Tibial nerve (tissue), 4 donors: ENCODE measurements around the gene ALDOA. TPM values are rescaled to one million over a fixed set of nuclear protein-coding genes. Genes with fewer than 3 reads are reported as not detected.
A peak's percentile ranks its signal among the peaks of the same experiment; 100 is the strongest.

Experiments
- DNase-seq, 2 donors: peaks; one replicate each; pipeline ENCODE4 v3.0.0-alpha.2; 2019; ENCODE audit warnings: low spot score in 2 of 2
- H3K27ac ChIP-seq, 4 donors: fragments of 200-600 bp; sonication (generic) in 3 of 4; one replicate each; pipeline ENCODE4 v1.5.1; 2017 to 2019; ENCODE audit warnings: mild to moderate bottlenecking in 1 of 4
- H3K27me3 ChIP-seq, 2 donors: fragments of 200-600 bp; sonication (generic) in 1 of 2; one replicate each; pipeline versions ENCODE4 v1.5.1 to v1.6.0; 2017 to 2019
- H3K36me3 ChIP-seq, 3 donors: fragments of 200-600 bp; sonication (generic); one replicate each; pipeline ENCODE4 v1.5.1; 2018 to 2019
- H3K4me1 ChIP-seq, 4 donors: fragments of 200-600 bp; sonication (generic) in 3 of 4; one replicate each; pipeline ENCODE4 v1.5.1; 2017 to 2019
- H3K4me3 ChIP-seq, 4 donors: fragments of 200-600 bp; sonication (generic) in 3 of 4; one replicate each; pipeline ENCODE4 v1.5.1; 2017 to 2019; ENCODE audit warnings: mild to moderate bottlenecking in 1 of 4, moderate library complexity in 1 of 4
- H3K9me3 ChIP-seq, 4 donors: fragments of 200-600 bp; sonication (generic) in 3 of 4; one replicate each; pipeline ENCODE4 v1.5.1; 2017 to 2019
- EP300 ChIP-seq, 2 donors: sonication (generic); formaldehyde crosslinking; IDR thresholded peaks; one replicate each; pipeline ENCODE4 v1.6.1; 2017; ENCODE audit warnings: antibody characterized with exemption in 2 of 2, mild to moderate bottlenecking in 1 of 2
- POLR2A ChIP-seq, 2 donors: fragments of 450-650 bp; IDR thresholded peaks; one replicate each; pipeline ENCODE4 v1.6.1; 2017; ENCODE audit warnings: antibody characterized with exemption in 2 of 2, mild to moderate bottlenecking in 2 of 2, moderate library complexity in 2 of 2
- WGBS, 2 donors: methylation state at CpG; one replicate each; pipeline ENCODE4 v1.1.5; 2018; 5-methylcytosine and 5-hydroxymethylcytosine counted together
- total RNA-seq, 4 donors: library from RNA; depleted of rRNA; stranded (reverse); fragments of >200 nt; gene quantifications; one replicate each; pipeline ENCODE4 v1.1.0, GENCODE V29; 2016
- TF ChIP-seq, protein P1 (sequence below), 5 experiments: fragments of 200-600 bp in 3 of 5; fragments of 450-650 bp in 2 of 5; sonication (generic) in 3 of 5; IDR thresholded peaks; one replicate each; pipeline ENCODE4 v1.5.1; 2016 to 2019; ENCODE audit warnings: antibody characterized with exemption in 5 of 5, mild to moderate bottlenecking in 3 of 5, moderate library complexity in 2 of 5

Gene ALDOA
- total RNA-seq, 4 donors from 2014 or later = 474 to 649 (median 487) TPM

DNA sequence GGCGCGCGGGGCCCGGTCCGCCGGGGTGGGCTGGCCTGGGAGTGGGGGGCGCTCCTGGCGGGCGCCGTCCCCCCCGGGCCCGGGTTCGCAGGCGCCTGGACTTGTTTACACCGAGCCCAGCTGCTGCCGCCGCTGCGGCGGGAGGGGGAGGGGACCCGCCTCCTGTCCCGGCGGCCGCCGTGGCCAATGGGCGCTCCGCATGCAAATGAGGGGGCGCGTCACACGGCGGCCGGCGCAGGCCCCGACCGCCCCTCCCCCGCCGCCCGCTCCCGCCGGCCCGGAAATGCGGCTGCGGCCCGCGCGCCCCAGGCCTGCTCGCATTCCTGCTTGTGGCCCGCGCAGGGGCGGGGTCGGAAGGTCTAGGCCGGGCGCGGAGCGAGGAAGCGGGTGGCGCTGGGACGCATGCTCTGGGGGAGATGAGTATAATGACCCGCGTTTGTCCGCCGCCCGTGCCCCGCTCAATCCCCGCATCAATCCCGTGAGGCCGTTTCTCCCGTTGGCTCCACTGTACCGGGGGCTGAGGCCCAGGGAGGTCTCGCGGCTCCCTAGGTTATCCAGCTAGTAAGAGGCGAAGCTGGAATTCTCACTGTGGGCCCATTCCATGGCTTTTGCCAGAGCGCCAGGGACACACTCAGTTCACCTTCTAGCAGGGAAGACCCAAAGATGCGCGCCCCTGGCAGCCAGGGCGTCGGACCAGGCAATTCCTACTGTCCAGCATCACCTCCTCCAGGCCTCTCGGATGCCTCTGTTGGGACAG lies 30.7 kb downstream of the ALDOA start, which contains the start of gene YPEL3:
Gene YPEL3 (minus strand): TSS at position 109 of the 757 bp plus-strand sequence. CDS start 731 bp downstream, outside the sequence.
- H3K9me3 ChIP-seq = peaks cover 0 to 23% (median 0%) of the 10 kb centered on the region in 4 donors
- H3K4me3 ChIP-seq = peak within 1 kb of the TSS; percentile 67 to 93 (median 82)
- TF ChIP-seq EP300 (IDR thresholded peaks at IDR 0.05) (peak in 1 of 2 donors; percentile 78), POLR2A (IDR thresholded peaks at IDR 0.05) (peak; percentile 60 to 92)
- TF ChIP-seq, protein P1, sequence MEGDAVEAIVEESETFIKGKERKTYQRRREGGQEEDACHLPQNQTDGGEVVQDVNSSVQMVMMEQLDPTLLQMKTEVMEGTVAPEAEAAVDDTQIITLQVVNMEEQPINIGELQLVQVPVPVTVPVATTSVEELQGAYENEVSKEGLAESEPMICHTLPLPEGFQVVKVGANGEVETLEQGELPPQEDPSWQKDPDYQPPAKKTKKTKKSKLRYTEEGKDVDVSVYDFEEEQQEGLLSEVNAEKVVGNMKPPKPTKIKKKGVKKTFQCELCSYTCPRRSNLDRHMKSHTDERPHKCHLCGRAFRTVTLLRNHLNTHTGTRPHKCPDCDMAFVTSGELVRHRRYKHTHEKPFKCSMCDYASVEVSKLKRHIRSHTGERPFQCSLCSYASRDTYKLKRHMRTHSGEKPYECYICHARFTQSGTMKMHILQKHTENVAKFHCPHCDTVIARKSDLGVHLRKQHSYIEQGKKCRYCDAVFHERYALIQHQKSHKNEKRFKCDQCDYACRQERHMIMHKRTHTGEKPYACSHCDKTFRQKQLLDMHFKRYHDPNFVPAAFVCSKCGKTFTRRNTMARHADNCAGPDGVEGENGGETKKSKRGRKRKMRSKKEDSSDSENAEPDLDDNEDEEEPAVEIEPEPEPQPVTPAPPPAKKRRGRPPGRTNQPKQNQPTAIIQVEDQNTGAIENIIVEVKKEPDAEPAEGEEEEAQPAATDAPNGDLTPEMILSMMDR (IDR thresholded peaks at IDR 0.05) = peak in 2 of 5 experiments; percentile 10 to 24
- H3K4me1 ChIP-seq = peaks cover 0 to 41% (median 26%) of the 10 kb centered on the region in 4 donors
- no peaks in the 10 kb centered on the region for H3K27me3 ChIP-seq
- H3K27ac ChIP-seq = peak within 1 kb of the TSS; percentile 90 to 97 (median 96)
- WGBS, 2 donors = 23 to 35% methylated on average over 18 to 26 of the region's 77 CpGs
- DNase-seq = peak; percentile 79 to 89
- H3K36me3 ChIP-seq = peaks cover 5 to 23% (median 5%) of the 10 kb centered on the region in 3 donors

DNA sequence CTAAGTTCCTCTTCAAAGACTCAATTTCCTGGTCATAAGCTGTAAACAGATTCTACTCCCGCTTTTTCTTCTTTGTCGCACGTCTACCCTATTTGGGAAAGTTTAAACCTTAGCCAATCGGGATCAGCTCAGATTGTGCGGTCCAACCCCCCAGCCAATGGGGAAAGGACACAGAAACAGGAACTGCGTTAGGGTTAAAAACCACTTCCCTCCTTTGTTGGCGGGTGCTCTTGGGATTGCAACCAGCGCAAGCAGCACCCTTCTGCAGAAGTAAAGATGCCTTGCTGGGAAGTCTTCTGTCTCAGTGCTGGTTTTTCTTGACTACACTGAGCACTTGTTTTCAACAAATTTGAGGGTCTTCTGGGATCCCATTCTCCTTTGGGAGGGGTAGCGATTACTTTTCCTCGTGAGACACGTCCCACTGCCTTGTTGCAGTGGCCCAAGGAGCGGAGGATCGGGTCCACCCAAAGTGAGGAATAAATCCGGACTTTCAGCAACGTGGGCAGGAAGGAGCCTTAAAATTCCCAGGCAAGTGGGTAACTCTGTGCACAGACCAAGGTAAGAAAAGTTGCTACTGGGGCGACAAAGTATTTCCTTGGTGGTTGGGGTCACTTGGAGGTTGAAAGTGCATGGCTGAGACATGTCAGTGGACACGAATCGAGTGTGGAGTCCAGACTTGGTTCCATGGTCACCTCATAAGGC lies 31.5 kb downstream of the ALDOA start:
- Histone ChIP-seq H3K36me3 (peaks cover 5 to 23% (median 5%) of the 10 kb centered on the region in 3 donors), H3K4me3 (peak overlapping the region in 2 of 4 donors; percentile 55 to 93), H3K27ac (peak overlapping the region; percentile 90 to 97 (median 96)), H3K27me3 (no peaks in the 10 kb centered on the region), H3K4me1 (peaks cover 0 to 34% (median 21%) of the 10 kb centered on the region in 4 donors), H3K9me3 (peaks cover 0 to 23% (median 0%) of the 10 kb centered on the region in 4 donors)
- DNase-seq = no peak
- 94 to 96% methylated on average over 18 of the region's 18 CpGs for WGBS, 2 donors
- no peak for TF ChIP-seq EP300 (IDR thresholded peaks at IDR 0.05)
- TF ChIP-seq, protein P1 (IDR thresholded peaks at IDR 0.05) = no peak
- no peak for TF ChIP-seq POLR2A (IDR thresholded peaks at IDR 0.05)

DNA sequence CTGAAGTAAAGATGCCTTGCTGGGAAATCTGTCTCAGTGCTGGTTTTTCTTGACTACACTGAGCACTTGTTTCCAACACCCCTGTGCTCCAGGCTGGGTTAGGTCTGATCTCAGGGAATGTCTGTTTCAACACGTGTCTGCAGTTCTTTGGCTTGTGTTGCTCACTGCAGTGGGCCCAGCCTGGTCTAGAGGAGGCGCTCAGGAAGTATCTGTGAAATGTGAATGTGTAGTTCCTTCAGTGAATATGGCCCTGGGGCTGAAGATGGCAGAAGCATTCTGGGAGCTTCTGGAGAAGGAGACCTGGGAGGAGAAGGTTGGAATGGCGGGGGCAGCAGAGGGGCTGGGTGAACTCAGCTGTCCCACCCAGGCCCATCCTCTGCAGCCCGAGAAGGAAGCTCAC lies 38.5 kb downstream of the ALDOA start:
- Histone ChIP-seq H3K9me3 (no peaks in the 10 kb centered on the region), H3K36me3 (peaks cover 0 to 55% (median 0%) of the 10 kb centered on the region in 3 donors)
- TF ChIP-seq POLR2A (IDR thresholded peaks at IDR 0.05) (no peak), EP300 (IDR thresholded peaks at IDR 0.05) (no peak)
- TF ChIP-seq, protein P1 (IDR thresholded peaks at IDR 0.05) = no peak

DNA sequence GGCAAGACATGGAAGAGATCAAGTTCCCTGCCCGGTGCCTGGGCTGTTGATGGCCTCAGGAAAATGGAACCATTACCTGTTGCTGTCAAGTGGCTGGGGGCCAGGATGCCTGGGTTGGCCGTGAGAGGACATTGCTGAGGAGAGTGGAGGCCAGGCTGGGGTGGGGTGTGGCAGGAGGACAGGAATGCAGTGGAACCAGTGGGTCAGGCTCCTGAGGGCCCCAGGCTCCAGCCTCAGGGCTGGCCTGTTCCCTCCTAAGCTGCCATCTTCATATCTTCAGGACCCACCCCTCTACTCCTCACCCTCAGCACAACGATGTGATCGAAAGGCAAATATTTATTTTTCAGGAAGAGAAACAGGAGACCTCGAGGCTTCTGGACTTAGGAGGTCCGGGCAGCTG lies 38.9 kb downstream of the ALDOA start:
- no peak overlapping the region for H3K4me3 ChIP-seq
- H3K27ac ChIP-seq = no peak overlapping the region
- DNase-seq = no peak
- peaks cover 0 to 60% (median 0%) of the 10 kb centered on the region in 3 donors for H3K36me3 ChIP-seq
- H3K27me3 ChIP-seq = no peaks in the 10 kb centered on the region
- TF ChIP-seq EP300 (IDR thresholded peaks at IDR 0.05) = no peak
- TF ChIP-seq, protein P1 (IDR thresholded peaks at IDR 0.05) = no peak
- TF ChIP-seq POLR2A (IDR thresholded peaks at IDR 0.05) = no peak
- H3K9me3 ChIP-seq = no peaks in the 10 kb centered on the region
- no peaks in the 10 kb centered on the region for H3K4me1 ChIP-seq
- 73 to 86% methylated on average over 6 of the region's 6 CpGs for WGBS, 2 donors

More for the DNA sequence above, 38.5 kb downstream of the ALDOA start:
- H3K4me1 ChIP-seq = no peaks in the 10 kb centered on the region
- DNase-seq = no peak
- WGBS, 2 donors = 77 to 79% methylated on average over 4 of the region's 4 CpGs
- H3K27me3 ChIP-seq = no peaks in the 10 kb centered on the region
- no peak overlapping the region for H3K4me3 ChIP-seq
- H3K27ac ChIP-seq = no peak overlapping the region
